ENCODE results near the gene SLC15A3. TPM values are rescaled to one million over a fixed set of nuclear protein-coding genes. Genes with fewer than 3 reads are reported as not detected.
A peak's percentile ranks its signal among the peaks of the same experiment; 100 is the strongest.

Gene SLC15A3
- 10 to 100 TPM; 15.7 to 19.1 (median 17.5) TPM for polyA plus RNA-seq (ENCODE audit: insufficient read length in 3 of 3)

GRCh38 chr11:60951904-60952741, at the start of gene SLC15A3:
Gene SLC15A3, minus strand, starts transcription at chr11:60952176. Its CDS starts 625 bp downstream, at chr11:60951551.
- peak in 2 of 3 donors; percentile 40 to 41 for DNase-seq (ENCODE audit: low read depth in 3 of 3, low spot score in 2 of 3)

- DNase-seq (ENCODE audit: low read depth in 3 of 3, low spot score in 2 of 3): no peak
Measured at GRCh38 chr11:61000426-61000825, 48.5 kb upstream of the SLC15A3 start.

GRCh38 chr11:60996381-60997138, 44.6 kb upstream of the SLC15A3 start:
- DNase-seq (ENCODE audit: low read depth in 3 of 3, low spot score in 2 of 3): no peak

GRCh38 chr11:60995798-60996197, 43.8 kb upstream of the SLC15A3 start:
- no peak for DNase-seq (ENCODE audit: low read depth in 3 of 3, low spot score in 2 of 3)

GRCh38 chr11:60994541-60995080, 42.6 kb upstream of the SLC15A3 start:
- DNase-seq (ENCODE audit: low read depth in 3 of 3, low spot score in 2 of 3): no peak

GRCh38 chr11:60993615-60994014, 41.6 kb upstream of the SLC15A3 start:
- no peak for DNase-seq (ENCODE audit: low read depth in 3 of 3, low spot score in 2 of 3)

GRCh38 chr11:60992842-60993409, 41.0 kb upstream of the SLC15A3 start:
- no peak for DNase-seq (ENCODE audit: low read depth in 3 of 3, low spot score in 2 of 3)

- DNase-seq (ENCODE audit: low read depth in 3 of 3, low spot score in 2 of 3): no peak
Measured at GRCh38 chr11:60991457-60991856, 39.5 kb upstream of the SLC15A3 start.

GRCh38 chr11:60989093-60989650, 37.2 kb upstream of the SLC15A3 start:
- no peak for DNase-seq (ENCODE audit: low read depth in 3 of 3, low spot score in 2 of 3)

- no peak for DNase-seq (ENCODE audit: low read depth in 3 of 3, low spot score in 2 of 3)
Measured at GRCh38 chr11:60988658-60989057, 36.7 kb upstream of the SLC15A3 start.

GRCh38 chr11:60987577-60988277, 35.8 kb upstream of the SLC15A3 start:
- no peak for DNase-seq (ENCODE audit: low read depth in 3 of 3, low spot score in 2 of 3)

- no peak for DNase-seq (ENCODE audit: low read depth in 3 of 3, low spot score in 2 of 3)
Measured at GRCh38 chr11:60985991-60986915, 34.3 kb upstream of the SLC15A3 start.

- no peak for DNase-seq (ENCODE audit: low read depth in 3 of 3, low spot score in 2 of 3)
Measured at GRCh38 chr11:60985501-60985900, 33.5 kb upstream of the SLC15A3 start.

GRCh38 chr11:60984636-60985035, 32.7 kb upstream of the SLC15A3 start:
- DNase-seq (ENCODE audit: low read depth in 3 of 3, low spot score in 2 of 3): no peak

- no peak for DNase-seq (ENCODE audit: low read depth in 3 of 3, low spot score in 2 of 3)
Measured at GRCh38 chr11:60984149-60984548, 32.2 kb upstream of the SLC15A3 start.

- DNase-seq (ENCODE audit: low read depth in 3 of 3, low spot score in 2 of 3): no peak
Measured at GRCh38 chr11:60982184-60982583, 30.2 kb upstream of the SLC15A3 start.

- no peak for DNase-seq (ENCODE audit: low read depth in 3 of 3, low spot score in 2 of 3)
Measured at GRCh38 chr11:60981515-60981914, 29.5 kb upstream of the SLC15A3 start.

GRCh38 chr11:60978546-60979380, 26.8 kb upstream of the SLC15A3 start:
- no peak for DNase-seq (ENCODE audit: low read depth in 3 of 3, low spot score in 2 of 3)
